GM12878 (cell line): ENCODE measurements around the gene DYNC1I1. TPM values are rescaled to one million over a fixed set of nuclear protein-coding genes. Genes with fewer than 3 reads are reported as not detected.

Experiments used
- ATAC-seq: fragments of 200-7000 bp; cut with Tn5 transposase; 3 replicates; pipeline ENCODE4 v1.9.1; 2020; ENCODE audit warnings: mild to moderate bottlenecking, moderate library complexity
- BruUV-seq: library from RNA; stranded (reverse); fragments of 400-500 nt; replicated peaks from 2 replicates; lab custom pipeline; 2021; lab: Mats Ljungman, UMichigan
- CTCF ChIA-PET: fragments of 300-600 bp; sonication (Branson Sonifier 250); formaldehyde crosslinking; extraction: SDS; loops from one replicate; lab custom pipeline; 2021; ENCODE audit warnings: inconsistent platforms; lab: Yijun Ruan, JAX
- POLR2A ChIA-PET: fragments of 350-600 bp; formaldehyde crosslinking; extraction: SDS; loops from one replicate; lab custom pipeline; 2021; ENCODE audit warnings: inconsistent platforms; lab: Charles Lee
- RAD21 ChIA-PET: fragments of 300-600 bp; sonication (Branson Sonifier 250); formaldehyde crosslinking; loops from one replicate; lab custom pipeline; 2023; ENCODE audit warnings: antibody characterized with exemption; ENCODE audit not compliant: unreplicated experiment; lab: Charles Lee
- SMC1A ChIA-PET: fragments of 300-600 bp; sonication (Branson Sonifier 250); formaldehyde crosslinking; loops from one replicate; lab custom pipeline; 2023; ENCODE audit not compliant: unreplicated experiment, uncharacterized antibody; lab: Charles Lee
- DNase-seq: peaks from one replicate; pipeline ENCODE4 v3.0.0-alpha.2; 2011; ENCODE audit warnings: low read depth, low spot score
- FAIRE-seq: peaks from 3 replicates; lab custom pipeline; 2011; peaks lifted over from hg19 to GRCh38; lab: Jason Lieb, UNC
- H2AFZ ChIP-seq: 2 replicates; pipeline ENCODE4 v1.6.0; 2011; ENCODE audit warnings: low read depth, low read length, control low read depth; ENCODE audit not compliant: control insufficient read depth
- H3K27ac ChIP-seq: 2 replicates; pipeline ENCODE4 v1.5.1; 2011; ENCODE audit warnings: control low read depth; ENCODE audit not compliant: control insufficient read depth, insufficient read depth
- H3K27me3 ChIP-seq, 2 experiments: replicated peaks in 1 of 2; 2 replicates each; pipeline versions ENCODE4 v1.6.0 to v1.6.1; 2011; ENCODE audit warnings: low read length in 1 of 2; ENCODE audit not compliant: control insufficient read depth in 2 of 2, insufficient read depth in 2 of 2
- H3K36me3 ChIP-seq, 2 experiments: 2 replicates each; pipeline ENCODE4 v1.5.1; 2011; ENCODE audit warnings: low read length in 1 of 2; ENCODE audit not compliant: control insufficient read depth in 2 of 2, insufficient read depth in 2 of 2
- H3K4me1 ChIP-seq: 2 replicates; pipeline ENCODE4 v1.6.1; 2011; ENCODE audit warnings: mild to moderate bottlenecking, low read length, moderate library complexity, mixed read lengths; ENCODE audit not compliant: control insufficient read depth, insufficient read depth
- H3K4me2 ChIP-seq: 2 replicates; pipeline ENCODE4 v1.6.0; 2011; ENCODE audit warnings: control low read depth; ENCODE audit not compliant: control insufficient read depth, insufficient read depth
- H3K4me3 ChIP-seq: fragments of 200-600 bp; sonication (generic); 2 replicates; pipeline ENCODE4 v1.5.1; 2016
- H3K79me2 ChIP-seq: 2 replicates; pipeline ENCODE4 v1.6.0; 2011; ENCODE audit warnings: low read length; ENCODE audit not compliant: control insufficient read depth, insufficient read depth
- H3K9ac ChIP-seq: 2 replicates; pipeline ENCODE4 v1.8.0; 2011; ENCODE audit warnings: low read length, control low read depth, mixed read lengths; ENCODE audit not compliant: control insufficient read depth, insufficient read depth
- H3K9me3 ChIP-seq: replicated peaks from 3 replicates; pipeline ENCODE4 v1.5.1; 2011; ENCODE audit warnings: mild to moderate bottlenecking, low read length; ENCODE audit not compliant: control insufficient read depth, insufficient read depth
- H4K20me1 ChIP-seq: 2 replicates; pipeline ENCODE4 v1.6.0; 2011; ENCODE audit not compliant: control insufficient read depth, insufficient read depth
- EED ChIP-seq: sonication (generic); IDR thresholded peaks from 2 replicates; pipeline ENCODE4 v1.6.1; 2016; ENCODE audit warnings: antibody characterized with exemption, low read depth
- FOXM1 ChIP-seq: IDR thresholded peaks from 2 replicates; pipeline ENCODE4 v1.6.1; 2012; ENCODE audit warnings: low read depth, mild to moderate bottlenecking, inconsistent platforms, low read length, moderate library complexity
- GATAD2B ChIP-seq: fragments of 450-650 bp; conservative IDR thresholded peaks from 2 replicates; pipeline ENCODE4 v1.6.1; 2017; ENCODE audit warnings: low read depth, mild to moderate bottlenecking, moderate library complexity
- HSF1 ChIP-seq: fragments of 150-350 bp; IDR thresholded peaks from 2 replicates; pipeline ENCODE4 v1.6.1; 2014; ENCODE audit warnings: mild to moderate bottlenecking, low read depth, low read length
- IRF3 ChIP-seq: fragments of 450-650 bp; IDR thresholded peaks from 2 replicates; pipeline ENCODE4 v1.6.1; 2014; ENCODE audit warnings: mild to moderate bottlenecking
- PAX5 ChIP-seq: IDR thresholded peaks from 2 replicates; pipeline ENCODE4 v1.6.1; 2011; ENCODE audit warnings: low read depth, low read length, borderline replicate concordance
- PAX8 ChIP-seq: fragments of 450-650 bp; IDR thresholded peaks from 2 replicates; pipeline ENCODE4 v1.6.1; 2017; ENCODE audit warnings: mild to moderate bottlenecking, moderate library complexity
- PKNOX1 ChIP-seq: fragments of 450-650 bp; IDR thresholded peaks from 2 replicates; pipeline ENCODE4 v1.6.1; 2016; ENCODE audit warnings: mild to moderate bottlenecking
- RAD21 ChIP-seq: IDR thresholded peaks from 2 replicates; pipeline ENCODE4 v1.6.1; 2011; ENCODE audit warnings: mild to moderate bottlenecking, low read depth, low read length, moderate library complexity; ENCODE audit not compliant: insufficient read depth
- RELA ChIP-seq: fragments of 450-650 bp; IDR thresholded peaks from 2 replicates; pipeline ENCODE4 v1.8.0; 2014; ENCODE audit warnings: borderline replicate concordance; ENCODE audit not compliant: partially characterized antibody
- RFX5 ChIP-seq: IDR thresholded peaks from 2 replicates; pipeline ENCODE4 v1.6.1; 2011; ENCODE audit warnings: low read depth, low read length, improper control_type of control experiment
- TAF1 ChIP-seq: IDR thresholded peaks from 2 replicates; pipeline ENCODE4 v1.6.1; 2011; ENCODE audit warnings: mild to moderate bottlenecking, low read depth, low read length, borderline replicate concordance
- ZBTB40 ChIP-seq: fragments of 450-650 bp; IDR thresholded peaks from 2 replicates; pipeline ENCODE4 v1.6.1; 2016; ENCODE audit warnings: mild to moderate bottlenecking, moderate library complexity, borderline replicate concordance
- ZNF207 ChIP-seq: fragments of 450-650 bp; IDR thresholded peaks from 2 replicates; pipeline ENCODE4 v1.6.1; 2014; ENCODE audit warnings: antibody characterized with exemption, mild to moderate bottlenecking, borderline replicate concordance
- ZSCAN29 ChIP-seq: fragments of 450-650 bp; IDR thresholded peaks from 2 replicates; pipeline ENCODE4 v1.6.1; 2017; ENCODE audit warnings: mild to moderate bottlenecking, moderate library complexity
- WGBS: methylation state at CpG from one replicate; pipeline ENCODE4 v1.1.6; 2016; ENCODE audit warnings: low lambda C conversion rate; ENCODE audit not compliant: insufficient replicate concordance, insufficient coverage; ENCODE audit errors: missing lambda C conversion rate; 5-methylcytosine and 5-hydroxymethylcytosine counted together
- in situ Hi-C: fragments of 300-500 bp; cut with MboI; formaldehyde crosslinking; loops from 9 replicates; pipeline ENCODE4 v1.14.3; 2018; ENCODE audit warnings: mixed read lengths
- intact Hi-C: fragments of 100-400 bp; cut with micrococcal nuclease; formaldehyde crosslinking; loops from one replicate; pipeline ENCODE4 v1.14.2; 2022; ENCODE audit not compliant: unreplicated experiment
- polyA plus RNA-seq, 11 experiments: library from polyadenylated mRNA; depleted of rRNA in 4 of 11; unstranded in 6 of 11; stranded (reverse) in 5 of 11; fragments of >200 nt; fragmentation: Nextera tagmentation in 4 of 11; fragmentation: Illumina TruSeq in 1 of 11; extraction: Ambion mirVana in 4 of 11; extraction: Trizol in 1 of 11; gene quantifications; 1 replicate in 1 of 11; 2 replicates in 10 of 11; pipeline versions ENCODE4 v1.2.1 to v1.2.3, GENCODE V29; 2011 to 2016; ENCODE audit warnings: inconsistent platforms in 2 of 11, missing spikeins in 2 of 11, low read depth in 1 of 11
- total RNA-seq, 4 experiments: library from RNA; depleted of rRNA in 3 of 4; stranded (reverse); fragments of >200 nt in 3 of 4; fragmentation: Illumina TruSeq in 1 of 4; extraction: Trizol in 1 of 4; gene quantifications; 2 replicates each; pipeline versions ENCODE4 v1.2.1 to v1.2.3, GENCODE V29; 2013 to 2021

Gene DYNC1I1
- total and polyA plus RNA-seq, 10 of the 15 experiments (the other 5 are each of a cell fraction or from before 2014, with no cell fraction given): 0.05 to 0.91 (median 0.14) TPM; not detected in 3

GRCh38 chr7:96016735-96017134 lies 244.4 kb downstream of the DYNC1I1 start (continued):
- TF ChIP-seq ZBTB40 (no peak), FOXM1 (no peak), RELA (no peak), ZSCAN29 (no peak), TAF1 (no peak), RFX5 (no peak), ZNF207 (no peak), PKNOX1 (no peak)

- Histone ChIP-seq H3K9me3 (no peaks in the 10 kb centered on the region), H3K4me1 (no peaks in the 10 kb centered on the region), H3K79me2 (no peaks in the 10 kb centered on the region), H3K4me3 (no peak overlapping the region), H3K27ac (no peak overlapping the region), H3K36me3 (no peaks in the 10 kb centered on the region), H3K27me3 (peaks cover 0 to 2% of the 10 kb centered on the region in 2 experiments; a peak in 3 of 4 replicates), H3K9ac (no peak overlapping the region), H2AFZ (no peak overlapping the region), H3K4me2 (no peak overlapping the region), H4K20me1 (no peaks in the 10 kb centered on the region)
- no peak for TF ChIP-seq PAX8
- no peak for TF ChIP-seq IRF3
- no peak for TF ChIP-seq HSF1
- no peak for TF ChIP-seq PAX5
- TF ChIP-seq GATAD2B: no peak
- TF ChIP-seq RAD21: no peak
- TF ChIP-seq EED: no peak
- ATAC-seq: no peak
- in situ Hi-C loops: no loop called here
- ChIA-PET CTCF (no interaction called here), RAD21 (no interaction called here), POLR2A (no interaction called here), SMC1A (no interaction called here)
- DNase-seq: no peak
- BruUV-seq: no TSS peak
- intact Hi-C loops: no loop called here
- WGBS: 55% methylated on average over 3 of the region's 3 CpGs
- no peak for FAIRE-seq
These were observed 245.5 kb downstream of the DYNC1I1 start for GRCh38 chr7:96017877-96018276.
